ENCODE measurements around the gene IQGAP2.
"Not testable (repeated sequence)": the region's sequence is repeated elsewhere in the genome, so short reads cannot be mapped to it uniquely, and the experiment has no call there.

The IQGAP2 gene

DNA sequence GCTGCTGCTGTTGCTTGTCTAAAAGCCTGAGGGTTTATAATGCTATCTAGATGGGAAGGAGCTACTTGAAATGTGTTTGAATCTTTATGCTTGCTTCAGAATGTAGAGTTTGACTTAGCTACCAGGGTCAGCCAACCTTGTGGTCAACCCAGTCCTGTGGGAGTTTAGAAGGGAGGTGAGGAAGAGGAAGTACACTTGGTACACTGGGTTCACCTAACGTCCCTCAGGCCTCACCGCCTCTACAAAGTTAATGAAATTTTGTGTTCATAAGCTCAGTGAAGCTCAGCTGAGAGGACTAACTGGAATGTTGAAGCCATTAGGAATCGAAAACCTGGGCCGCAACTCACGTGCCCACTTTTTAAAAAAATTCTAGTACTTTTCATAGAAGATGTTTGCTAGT is 10.7 kb downstream of the IQGAP2 start:
- DNase-seq (ENCODE audit: low read depth), result no peak

DNA sequence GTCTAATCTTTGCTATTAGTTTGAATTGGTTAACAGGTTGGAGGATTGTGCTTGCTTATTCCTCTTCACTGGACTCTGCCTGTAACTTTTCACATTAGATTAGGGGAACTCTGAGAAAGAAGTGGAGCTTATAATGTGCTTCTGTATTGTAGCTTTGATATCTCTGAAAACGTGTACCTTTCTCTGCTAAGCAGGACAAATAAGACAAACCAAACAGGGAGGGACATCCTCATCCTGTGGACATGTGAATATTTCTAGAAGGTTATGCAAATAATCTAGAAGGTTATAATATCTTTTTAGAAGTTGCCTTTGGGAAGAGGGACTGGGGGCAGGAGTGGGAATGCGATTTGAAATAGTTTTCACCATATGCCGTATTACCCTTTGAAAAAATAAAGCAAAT is 11.7 kb downstream of the IQGAP2 start:
- no peak for DNase-seq (ENCODE audit: low read depth)

DNA sequence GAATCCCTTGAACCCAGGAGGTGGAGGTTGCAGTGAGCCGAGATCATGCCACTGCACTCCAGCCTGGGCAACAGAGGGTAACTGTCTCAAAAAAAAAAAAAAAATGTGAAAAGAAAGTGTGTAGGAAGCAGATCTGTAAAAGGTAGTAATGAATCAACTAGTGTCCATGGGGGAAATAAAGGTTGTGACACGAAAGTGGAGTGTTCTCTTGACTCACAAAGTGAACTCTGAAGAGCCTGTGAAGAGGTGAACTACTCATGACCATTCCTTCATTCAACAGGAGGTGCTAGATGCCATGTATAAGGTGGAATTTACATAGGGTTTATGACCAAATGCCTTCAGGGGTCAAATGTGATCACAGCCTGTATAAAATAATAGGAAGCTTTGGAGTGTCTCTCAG is 12.8 kb downstream of the IQGAP2 start:
- DNase-seq (ENCODE audit: low read depth), result no peak

DNA sequence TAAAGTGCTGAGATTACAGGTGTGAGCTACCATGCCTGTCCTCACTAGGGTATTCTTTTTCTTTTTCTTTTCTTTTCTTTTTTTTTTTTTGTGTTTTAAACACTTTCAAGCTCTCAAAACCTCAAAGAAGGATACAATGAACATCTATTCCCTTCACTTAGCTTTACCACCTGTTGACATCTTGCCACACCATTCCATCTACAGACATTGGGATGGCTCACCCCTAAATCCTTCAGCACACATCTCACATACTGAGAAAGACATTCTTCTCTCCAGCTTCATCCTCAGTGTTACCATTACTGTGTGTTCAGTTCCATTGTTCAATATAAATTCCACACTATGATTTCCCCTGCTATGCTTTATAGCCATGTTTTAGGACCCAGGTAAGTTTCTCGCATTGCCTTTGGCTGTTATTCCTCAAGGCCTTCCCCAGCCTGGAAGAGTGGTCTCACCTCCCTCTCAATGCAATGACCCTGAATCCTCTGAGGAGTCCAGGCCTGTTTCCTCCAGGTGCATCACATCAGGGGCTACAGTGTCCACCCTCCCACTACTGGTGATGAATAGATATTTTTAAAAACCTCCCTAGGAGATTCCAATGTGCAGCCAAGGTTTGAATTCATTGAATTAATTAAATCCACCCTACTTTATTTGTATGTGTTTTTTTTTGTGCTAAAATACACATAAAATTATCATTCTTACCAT is 16.7 kb downstream of the IQGAP2 start:
- no peak for DNase-seq (ENCODE audit: low read depth)

DNA sequence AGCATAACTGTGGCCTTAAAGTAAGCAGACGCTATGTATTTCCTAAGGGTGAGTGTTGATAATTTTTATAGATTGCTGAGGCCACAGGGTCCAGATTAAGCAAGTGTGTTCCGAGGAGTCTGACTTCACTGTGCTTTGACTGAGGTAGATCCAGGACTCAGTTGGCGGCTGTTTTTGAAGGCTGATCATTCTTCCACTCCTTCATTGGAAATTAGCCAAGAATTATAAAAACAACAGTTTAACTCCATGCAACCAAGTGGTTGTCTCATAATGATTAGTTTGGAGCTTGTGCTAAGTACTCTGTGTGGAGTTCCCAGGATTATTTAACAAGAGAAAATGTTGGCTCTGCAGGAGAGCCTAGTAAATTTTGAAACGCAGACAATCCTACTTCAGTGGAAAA is 19.1 kb downstream of the IQGAP2 start:
- no peak for DNase-seq (ENCODE audit: low read depth)

DNA sequence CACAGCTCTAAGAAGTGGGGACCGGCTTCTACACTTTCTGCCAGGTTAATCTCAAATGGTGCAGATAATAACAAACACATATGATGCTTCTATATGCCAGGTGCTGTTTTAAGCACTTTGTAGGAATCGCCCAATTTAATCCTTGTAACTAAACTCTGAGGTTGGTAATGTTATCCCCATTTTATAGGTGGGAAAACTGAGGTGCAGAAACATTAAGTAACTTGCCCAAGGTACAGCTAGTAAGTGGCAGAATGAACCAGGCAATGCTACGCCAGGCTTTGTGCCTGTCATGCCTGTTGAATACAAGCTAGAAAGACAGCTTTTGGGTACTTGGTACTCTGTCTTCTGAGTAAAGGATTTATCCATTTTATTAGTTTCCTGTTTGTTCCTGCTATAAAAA is 19.7 kb downstream of the IQGAP2 start:
- DNase-seq (ENCODE audit: low read depth), result no peak

DNA sequence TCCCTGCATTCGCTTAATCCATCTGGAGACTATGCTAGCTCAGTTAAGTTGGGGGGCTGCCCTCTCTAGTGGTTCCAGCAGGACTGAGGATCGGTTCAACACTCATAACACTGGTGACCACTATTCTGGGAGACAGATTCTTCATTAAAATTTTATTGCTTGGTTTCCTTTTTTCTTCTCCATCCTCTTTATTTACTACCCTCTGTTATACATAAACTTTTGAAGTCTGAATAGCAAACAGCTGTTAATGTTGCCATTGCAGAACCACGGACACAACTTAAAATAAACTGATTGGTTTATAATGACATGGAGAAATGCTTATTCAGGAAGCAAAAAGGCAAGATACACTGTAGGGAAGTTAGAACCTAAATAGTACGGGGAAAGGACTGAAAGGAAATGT is 22.1 kb downstream of the IQGAP2 start:
- no peak for DNase-seq (ENCODE audit: low read depth)

DNA sequence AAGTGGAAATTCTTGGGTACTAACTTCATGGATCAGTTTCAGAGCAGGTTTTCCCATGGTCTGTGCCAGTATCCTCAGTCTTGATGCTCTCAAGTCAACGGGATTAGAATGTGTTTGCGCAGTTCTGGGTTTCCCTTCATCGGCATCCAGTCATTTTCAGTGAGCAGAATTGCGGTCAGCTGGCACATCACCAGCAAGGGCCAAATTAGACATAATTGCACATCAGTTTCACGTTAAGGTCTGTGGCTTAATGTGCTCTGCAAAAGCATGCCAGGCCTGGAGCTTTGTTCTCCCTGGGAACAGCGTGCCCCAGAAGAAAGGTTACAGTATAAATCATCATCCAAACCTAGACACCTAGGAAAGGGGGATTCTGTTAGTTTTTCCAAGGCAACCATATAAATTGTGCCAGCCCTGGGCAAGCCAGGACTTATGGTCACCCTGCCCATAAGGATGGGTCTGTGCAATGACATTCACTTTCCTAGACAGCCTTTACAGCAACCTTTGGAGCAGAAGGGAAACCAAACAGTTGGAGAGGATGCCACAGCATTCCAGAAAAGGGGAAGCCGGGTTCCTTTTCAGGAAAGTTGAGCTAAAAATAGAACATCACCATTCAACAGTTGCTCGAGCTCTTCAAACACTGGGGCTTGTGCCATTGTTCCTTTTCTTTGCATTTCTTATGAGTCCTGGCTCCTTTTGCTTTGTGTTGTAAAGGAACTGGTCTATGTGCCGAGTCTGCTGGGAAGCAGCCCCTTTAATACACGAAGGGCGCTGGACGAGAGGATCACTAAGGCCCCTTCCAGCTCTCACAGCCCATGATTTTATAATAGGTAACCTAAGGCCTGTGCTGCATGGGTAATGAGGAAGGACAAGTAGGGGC is 23.1 kb downstream of the IQGAP2 start:
- DNase-seq (ENCODE audit: low read depth), result peak; percentile 18

DNA sequence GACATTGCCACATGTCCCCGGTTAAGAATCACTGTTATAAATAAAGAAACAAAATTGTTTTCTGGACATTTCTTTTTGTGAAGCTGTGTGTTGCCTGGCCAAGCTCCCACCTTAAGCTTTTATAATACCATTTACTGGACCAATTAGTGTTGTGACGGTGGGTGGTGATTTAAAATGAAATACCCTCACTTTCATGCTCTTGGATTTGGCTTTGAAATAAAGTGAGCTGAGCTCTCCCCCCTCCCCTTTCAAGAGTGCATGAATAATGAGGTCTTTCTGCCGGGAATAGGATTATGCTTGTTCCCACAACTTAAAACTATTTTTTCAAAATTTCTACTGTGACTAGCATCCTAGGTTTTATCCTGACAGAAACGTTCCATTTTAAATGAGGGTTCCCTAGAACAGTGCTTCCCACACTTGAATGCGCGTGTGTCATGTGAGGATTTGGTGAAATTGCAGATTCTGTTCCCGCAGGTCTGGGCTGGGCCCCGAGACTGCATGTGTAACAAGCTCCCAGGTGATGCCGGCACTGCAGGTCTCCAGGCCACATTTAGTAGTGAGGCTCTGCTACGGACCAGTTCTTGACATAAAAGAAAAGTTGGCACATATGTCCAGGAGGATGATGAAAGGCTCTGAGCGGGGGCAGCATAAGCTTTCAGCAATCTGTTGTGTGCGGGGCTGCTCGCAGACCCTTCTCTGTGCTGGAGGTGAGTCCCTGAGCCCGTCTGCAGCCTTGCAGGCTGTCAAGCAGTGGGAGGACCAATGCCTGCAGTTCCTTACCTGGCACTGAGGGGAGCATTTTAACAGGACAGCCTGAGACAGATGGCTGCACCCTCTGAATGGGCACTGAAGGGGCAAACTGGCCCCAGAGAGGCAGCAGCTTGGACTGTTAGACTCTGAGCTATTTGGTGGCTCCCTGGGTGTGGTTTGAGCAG is 24.4 kb downstream of the IQGAP2 start:
- no peak for DNase-seq (ENCODE audit: low read depth)

DNA sequence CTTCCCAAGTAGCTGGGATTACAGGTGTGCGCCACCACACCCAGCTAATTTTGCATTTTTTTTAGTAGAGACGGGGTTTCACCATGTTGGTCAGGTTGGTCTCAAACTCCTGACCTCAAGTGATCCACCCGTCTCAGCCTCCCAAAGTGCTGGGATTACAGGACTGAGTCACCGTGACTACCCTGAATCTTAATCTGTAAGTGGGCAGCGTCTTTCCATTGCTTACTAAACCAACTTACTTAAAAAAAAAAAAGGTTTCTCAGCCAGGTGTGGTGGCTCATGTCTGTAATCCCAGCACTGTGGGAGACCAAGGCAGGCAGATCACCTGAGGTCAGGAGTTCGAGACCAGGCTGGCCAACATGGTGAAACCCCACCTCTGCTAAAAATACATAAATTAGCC is 25.5 kb downstream of the IQGAP2 start:
- not testable (repeated sequence) for DNase-seq (ENCODE audit: low read depth)

DNA sequence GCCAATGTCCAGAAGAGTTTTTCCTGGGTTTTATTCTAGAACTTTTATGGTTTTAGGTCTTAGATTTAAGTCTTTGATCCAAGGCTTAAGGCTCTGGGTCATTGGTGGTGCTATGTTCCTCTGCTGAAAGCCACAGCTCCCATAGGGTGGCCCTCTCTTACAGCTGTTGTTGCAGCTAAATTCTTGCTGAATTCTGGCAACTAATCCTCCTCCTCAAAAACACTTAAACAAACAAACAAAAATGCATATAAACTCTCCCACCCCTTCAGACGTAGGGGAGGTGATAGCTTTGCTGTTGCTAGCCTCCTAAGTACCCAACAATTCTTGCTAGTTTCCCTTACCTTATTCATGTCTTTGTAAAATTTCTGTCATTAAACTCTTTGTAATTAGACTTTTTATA is 30.2 kb downstream of the IQGAP2 start:
- no peak for DNase-seq (ENCODE audit: low read depth)

DNA sequence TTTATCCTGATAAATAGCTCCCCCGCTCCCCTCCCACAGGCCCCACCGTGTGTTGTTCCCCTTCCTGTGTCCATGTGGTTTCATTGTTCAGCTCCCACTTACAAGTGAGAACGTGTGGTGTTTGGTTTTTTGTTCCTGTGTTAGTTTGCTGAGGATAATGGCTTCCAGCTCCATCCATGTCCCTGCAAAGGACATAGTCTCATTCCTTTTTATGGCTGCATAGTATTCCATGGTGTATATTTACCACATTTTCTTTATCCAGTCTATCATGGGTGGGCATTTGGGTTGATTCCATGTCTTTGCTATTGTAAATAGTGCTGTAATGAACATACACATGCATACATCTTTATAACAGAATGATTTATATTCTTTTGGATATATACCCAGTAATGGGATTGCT is 34.4 kb downstream of the IQGAP2 start:
- DNase-seq (ENCODE audit: low read depth), result not testable (repeated sequence)

DNA sequence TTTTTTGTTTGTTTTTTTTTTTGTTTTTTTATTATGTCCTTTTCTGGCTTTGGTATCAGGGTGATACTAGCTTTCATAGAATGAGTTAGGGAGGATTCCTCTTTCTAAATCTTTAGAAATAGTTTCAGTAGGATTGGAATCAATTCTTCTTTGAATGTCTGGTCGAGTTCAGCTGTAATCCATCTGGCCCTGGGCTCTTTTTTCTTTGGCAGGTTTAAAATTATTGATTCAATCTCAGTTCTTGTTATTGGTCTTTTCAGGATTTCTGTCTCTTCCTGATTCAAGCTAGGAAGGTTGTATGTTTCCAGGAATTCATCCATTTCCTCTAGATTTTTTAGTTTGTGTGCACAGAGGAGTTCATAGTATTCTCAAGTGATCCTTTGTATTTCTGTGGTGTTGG is 34.9 kb downstream of the IQGAP2 start:
- no peak for DNase-seq (ENCODE audit: low read depth)

DNA sequence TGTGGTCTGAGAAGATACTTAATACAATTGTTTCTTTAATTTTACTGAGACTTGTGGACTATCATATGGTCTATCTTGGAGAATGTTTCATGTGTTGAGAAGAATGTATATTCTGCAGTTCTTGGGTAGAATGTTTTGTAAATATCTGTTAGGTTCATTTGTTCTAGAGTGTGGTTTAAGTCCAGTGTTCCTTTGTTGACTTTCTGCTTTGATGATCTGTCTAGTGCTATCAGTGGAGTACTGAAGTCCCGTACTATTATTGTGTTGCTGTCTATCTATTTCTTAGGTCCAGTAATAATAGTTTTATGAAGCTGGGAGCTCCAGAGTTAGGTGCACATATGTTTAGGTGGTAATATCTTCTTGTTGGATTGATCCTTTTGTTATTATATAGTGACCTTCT is 36.1 kb downstream of the IQGAP2 start:
- DNase-seq (ENCODE audit: low read depth), result no peak

DNA sequence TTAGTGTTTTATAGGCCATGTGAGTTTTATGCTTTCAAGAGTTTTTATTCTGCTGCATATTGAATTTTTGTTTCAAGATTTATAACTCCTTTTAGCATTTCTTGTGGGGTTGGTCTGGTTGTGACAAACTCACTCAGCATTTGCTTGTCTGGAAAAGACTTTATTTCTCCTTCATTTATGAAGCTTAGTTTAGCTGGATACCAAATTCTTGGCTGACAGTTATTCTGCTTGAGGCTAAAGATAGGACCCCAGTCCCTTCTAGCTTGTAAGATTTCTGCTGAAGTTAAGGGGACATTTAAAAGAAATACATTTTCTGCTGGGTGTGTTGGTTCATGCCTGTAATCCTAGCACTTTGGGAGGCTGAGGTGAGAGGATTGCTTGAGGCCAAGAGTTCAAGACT is 36.8 kb downstream of the IQGAP2 start:
- DNase-seq (ENCODE audit: low read depth), result no peak

DNA sequence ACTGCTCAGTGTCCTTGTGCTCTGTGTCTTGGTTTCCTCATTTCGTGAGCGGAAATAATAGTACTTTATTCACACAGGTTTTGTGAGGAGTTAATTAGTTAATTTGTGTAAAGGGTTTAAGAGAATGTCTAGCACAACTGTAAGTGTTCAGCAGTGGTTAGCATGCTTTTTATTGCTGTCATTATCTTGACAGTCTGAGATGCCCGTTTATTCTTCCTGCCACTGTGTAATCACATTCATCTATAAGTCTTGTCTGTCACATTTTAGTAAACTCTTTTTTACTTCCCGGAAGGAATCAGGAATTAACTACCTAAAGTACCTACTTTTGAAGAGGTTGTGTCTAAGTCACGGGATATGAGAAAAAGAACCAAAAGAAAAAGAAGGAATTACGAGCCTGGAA is 38.0 kb downstream of the IQGAP2 start:
- no peak for DNase-seq (ENCODE audit: low read depth)

DNA sequence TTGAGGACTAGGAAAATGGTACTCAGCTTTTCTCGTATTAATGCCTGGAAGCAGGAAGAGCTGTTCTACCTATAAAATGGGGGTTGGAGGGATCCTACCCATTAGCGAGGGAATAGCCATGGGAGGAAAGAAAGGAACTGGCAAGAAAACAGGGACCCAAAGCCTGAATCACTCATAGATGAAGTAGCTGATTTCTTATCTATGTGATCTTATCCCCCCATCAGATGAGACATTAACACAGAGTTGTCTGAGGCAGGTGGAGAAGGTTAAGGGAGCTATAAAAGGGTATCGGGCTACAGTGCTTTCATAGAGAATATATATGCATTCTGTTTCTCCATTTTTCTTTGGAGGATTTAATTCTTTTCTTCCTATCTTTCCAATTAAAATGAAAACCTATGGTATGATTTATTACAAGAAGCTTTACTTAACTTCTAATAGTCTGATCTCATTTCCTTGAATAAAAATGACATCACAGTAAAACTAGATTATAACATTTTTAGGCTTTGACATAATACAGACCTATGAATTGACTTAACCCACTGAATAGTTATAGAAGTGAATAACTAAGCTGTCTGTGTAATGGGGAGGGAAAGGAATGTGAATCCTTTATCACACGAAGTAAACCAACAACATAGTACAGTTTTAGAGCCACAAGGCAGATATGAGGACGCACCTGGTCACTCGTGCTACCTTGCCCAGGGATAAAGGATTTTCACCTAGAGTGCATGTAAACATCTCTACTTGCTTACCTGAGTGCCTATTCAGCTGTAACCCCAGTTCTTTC is 39.0 kb downstream of the IQGAP2 start:
- DNase-seq (ENCODE audit: low read depth), result no peak

DNA sequence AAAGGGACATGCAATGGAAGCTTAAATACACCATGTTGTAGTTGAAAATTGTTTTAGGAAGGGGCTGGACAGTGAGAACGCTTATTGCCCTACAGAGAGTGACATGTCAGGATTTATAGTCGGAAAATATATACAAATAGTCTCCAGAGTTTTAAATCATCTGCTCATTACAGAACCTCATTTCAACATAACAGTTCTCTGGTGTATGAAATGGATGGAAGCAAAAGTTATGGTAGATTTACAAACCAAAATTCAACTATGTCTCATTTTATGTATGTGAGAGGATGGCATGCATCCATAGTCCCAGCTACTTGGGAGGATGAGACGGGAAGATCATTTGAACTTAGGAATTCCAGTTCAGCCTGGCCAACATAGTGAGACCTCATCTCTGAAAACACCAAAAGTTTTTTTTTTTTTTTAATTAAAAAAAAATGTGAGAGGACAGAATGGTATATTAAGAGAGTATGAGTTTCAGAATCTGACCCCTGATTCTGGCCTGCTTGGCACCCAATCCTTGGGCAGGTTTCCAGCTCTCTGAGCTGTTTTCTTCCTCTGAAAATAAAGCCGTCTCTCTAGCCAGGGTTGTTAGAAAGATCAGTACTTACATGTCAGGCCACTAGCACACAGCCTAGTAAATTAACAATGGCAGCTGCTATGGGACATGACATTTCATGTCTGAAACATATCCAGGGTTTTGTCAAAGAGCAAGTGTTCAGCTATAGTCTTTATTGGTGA is 40.1 kb downstream of the IQGAP2 start:
- no peak for DNase-seq (ENCODE audit: low read depth)

DNA sequence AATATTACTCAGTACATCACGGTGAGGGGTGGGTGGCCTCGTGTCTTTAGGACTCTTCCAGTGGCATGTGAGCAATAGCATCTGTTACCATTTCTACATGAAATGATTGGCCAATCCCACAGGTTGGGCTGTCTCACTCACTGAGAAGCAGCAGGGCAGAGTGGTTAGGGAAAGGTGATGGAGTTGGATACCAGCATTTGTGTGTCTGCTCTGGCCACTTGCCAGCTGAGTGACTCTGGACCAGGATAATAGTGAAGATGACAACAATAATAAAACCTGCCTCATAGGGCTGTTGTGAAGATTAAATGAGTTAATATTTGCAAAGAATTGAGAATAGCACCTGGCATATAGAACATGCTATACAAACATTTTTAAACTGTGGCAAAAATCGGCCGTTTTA is 42.0 kb downstream of the IQGAP2 start:
- no peak for DNase-seq (ENCODE audit: low read depth)

DNA sequence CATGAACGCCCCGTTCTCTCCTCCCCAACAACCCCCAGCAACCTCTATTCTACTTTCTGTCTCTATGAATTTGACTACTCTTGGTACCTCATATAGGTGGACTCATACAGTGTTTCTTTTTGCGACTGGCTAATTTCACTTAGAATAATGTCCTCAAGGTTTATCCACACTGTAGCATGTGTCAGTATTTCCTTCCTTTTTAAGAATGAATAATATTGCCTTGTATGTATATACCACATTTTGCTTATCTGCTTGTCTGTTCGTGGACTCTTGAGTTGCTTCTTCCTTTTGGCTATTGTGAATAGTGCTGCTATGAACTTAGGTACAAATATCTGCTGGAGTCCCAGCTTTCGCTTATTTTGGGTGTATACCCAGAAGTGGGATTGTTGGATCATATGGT is 42.7 kb downstream of the IQGAP2 start:
- no peak for DNase-seq (ENCODE audit: low read depth)

DNA sequence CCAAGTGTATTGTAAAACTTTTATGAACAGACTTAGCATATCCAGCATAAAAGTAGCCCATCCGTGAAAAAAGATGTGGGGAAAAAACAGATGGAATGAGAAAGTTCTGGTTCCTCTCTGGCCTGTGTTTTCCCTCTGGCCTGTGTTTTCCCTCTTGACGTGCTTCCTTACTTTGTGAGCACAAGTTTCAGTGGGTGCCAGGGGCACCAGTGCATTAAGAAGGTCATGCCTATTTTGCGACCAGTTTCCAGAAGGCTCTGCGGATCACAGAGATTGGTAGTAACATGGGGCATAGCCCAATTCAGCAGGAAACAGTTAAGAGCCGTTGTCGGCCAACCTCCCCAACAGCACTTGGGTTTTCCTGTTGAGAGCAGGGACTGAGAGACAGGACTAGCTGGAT is 43.7 kb downstream of the IQGAP2 start:
- DNase-seq (ENCODE audit: low read depth), result no peak

Data from EH (cell line).